Stomach (tissue), 4 donors: ENCODE results near the gene CKAP2.
"Not testable (repeated sequence)": the region's sequence is repeated elsewhere in the genome, so short reads cannot be mapped to it uniquely, and the experiment has no call there.

Experiments used
- EP300 ChIP-seq: sonication (generic); formaldehyde crosslinking; IDR thresholded peaks from one replicate; pipeline ENCODE4 v1.6.1; 2017; ENCODE audit warnings: antibody characterized with exemption
- POLR2A ChIP-seq, 4 donors: fragments of 450-650 bp; IDR thresholded peaks; one replicate each; pipeline ENCODE4 v1.6.1; 2016; ENCODE audit warnings: antibody characterized with exemption in 4 of 4, control low read depth in 2 of 4, mild to moderate bottlenecking in 1 of 4, moderate library complexity in 1 of 4
- POLR2AphosphoS5 ChIP-seq, 3 donors: sonication (generic); formaldehyde crosslinking; IDR thresholded peaks; one replicate each; pipeline ENCODE4 v1.6.1; 2016; ENCODE audit warnings: antibody characterized with exemption in 3 of 3
- TF ChIP-seq, protein P1 (sequence below), 7 experiments: fragments of 450-650 bp in 4 of 7; fragments of 200-600 bp in 3 of 7; sonication (generic) in 3 of 7; IDR thresholded peaks; one replicate each; pipeline ENCODE4 v1.5.1; 2016 to 2019; ENCODE audit warnings: antibody characterized with exemption in 7 of 7, control low read depth in 2 of 7, mild to moderate bottlenecking in 1 of 7

DNA sequence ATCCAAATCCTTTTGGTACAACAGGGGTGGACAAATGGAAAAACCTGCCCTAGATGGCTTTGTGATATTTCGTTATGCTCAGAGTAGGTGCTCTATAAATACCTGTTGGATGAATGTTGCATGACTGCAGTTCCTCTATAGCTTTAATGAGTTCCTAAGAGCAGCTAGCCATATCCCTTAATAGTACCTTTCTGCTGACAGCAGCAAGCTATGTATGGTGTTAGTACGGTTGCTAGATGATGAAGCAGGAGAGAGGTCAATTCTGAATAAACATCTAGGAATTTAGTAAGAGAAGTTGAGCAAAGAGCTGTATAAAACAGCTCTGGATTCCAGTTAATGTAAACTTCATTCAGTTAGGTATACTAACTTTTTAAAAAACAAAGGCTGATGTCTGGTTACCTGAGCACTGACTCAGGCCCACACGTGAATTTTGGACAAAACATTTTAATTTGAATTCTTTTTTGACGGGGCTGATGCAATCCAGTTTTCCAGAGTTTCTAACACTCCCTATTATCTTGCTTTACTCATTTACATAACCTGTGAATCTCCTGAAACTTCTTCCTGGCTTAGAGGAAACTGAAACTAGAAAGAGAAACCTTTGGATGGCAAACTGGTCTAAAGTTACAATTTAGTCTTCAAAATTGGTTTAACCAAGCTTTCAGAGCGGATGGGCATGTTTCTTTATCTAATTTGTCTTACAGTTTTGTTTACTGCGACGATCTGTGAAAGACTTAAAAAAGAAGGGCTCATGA, 25.6 kb downstream of the CKAP2 start:
- TF ChIP-seq, protein P1, sequence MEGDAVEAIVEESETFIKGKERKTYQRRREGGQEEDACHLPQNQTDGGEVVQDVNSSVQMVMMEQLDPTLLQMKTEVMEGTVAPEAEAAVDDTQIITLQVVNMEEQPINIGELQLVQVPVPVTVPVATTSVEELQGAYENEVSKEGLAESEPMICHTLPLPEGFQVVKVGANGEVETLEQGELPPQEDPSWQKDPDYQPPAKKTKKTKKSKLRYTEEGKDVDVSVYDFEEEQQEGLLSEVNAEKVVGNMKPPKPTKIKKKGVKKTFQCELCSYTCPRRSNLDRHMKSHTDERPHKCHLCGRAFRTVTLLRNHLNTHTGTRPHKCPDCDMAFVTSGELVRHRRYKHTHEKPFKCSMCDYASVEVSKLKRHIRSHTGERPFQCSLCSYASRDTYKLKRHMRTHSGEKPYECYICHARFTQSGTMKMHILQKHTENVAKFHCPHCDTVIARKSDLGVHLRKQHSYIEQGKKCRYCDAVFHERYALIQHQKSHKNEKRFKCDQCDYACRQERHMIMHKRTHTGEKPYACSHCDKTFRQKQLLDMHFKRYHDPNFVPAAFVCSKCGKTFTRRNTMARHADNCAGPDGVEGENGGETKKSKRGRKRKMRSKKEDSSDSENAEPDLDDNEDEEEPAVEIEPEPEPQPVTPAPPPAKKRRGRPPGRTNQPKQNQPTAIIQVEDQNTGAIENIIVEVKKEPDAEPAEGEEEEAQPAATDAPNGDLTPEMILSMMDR (IDR thresholded peaks at IDR 0.05): not testable (repeated sequence)
- not testable (repeated sequence) for TF ChIP-seq POLR2AphosphoS5 (IDR thresholded peaks at IDR 0.05); POLR2A (IDR thresholded peaks at IDR 0.05); EP300
